Right lobe of liver (tissue), 6 donors: ENCODE results near the gene PTPRM. TPM values are rescaled to one million over a fixed set of nuclear protein-coding genes. Genes with fewer than 3 reads are reported as not detected.

Experiments
- ATAC-seq, 4 donors: fragments of 200-7000 bp; cut with Tn5 transposase; one replicate each; pipeline ENCODE4 v1.9.1; 2020; ENCODE audit warnings: mild to moderate bottlenecking in 4 of 4, moderate library complexity in 4 of 4
- DNase-seq, 3 donors: peaks; one replicate each; pipeline ENCODE4 v3.0.0-alpha.2; 2020
- H3K27ac ChIP-seq, 3 donors: fragments of 200-600 bp; one replicate each; pipeline ENCODE4 v1.8.0; 2022
- H3K27me3 ChIP-seq, 2 donors: fragments of 200-600 bp; one replicate each; pipeline ENCODE4 v1.8.0; 2022
- H3K36me3 ChIP-seq, 4 donors: fragments of 200-600 bp; sonication (generic) in 1 of 4; one replicate each; pipeline versions ENCODE4 v1.5.1 to v1.8.0; 2017 to 2022; ENCODE audit warnings: control low read depth in 1 of 4
- H3K4me1 ChIP-seq, 4 donors: fragments of 200-600 bp; sonication (generic) in 1 of 4; one replicate each; pipeline versions ENCODE4 v1.5.1 to v1.8.0; 2017 to 2022; ENCODE audit warnings: control low read depth in 1 of 4
- H3K4me3 ChIP-seq, 3 donors: fragments of 200-600 bp; one replicate each; pipeline ENCODE4 v1.8.0; 2022
- H3K9me3 ChIP-seq, 4 donors: fragments of 200-600 bp; sonication (generic) in 1 of 4; one replicate each; pipeline versions ENCODE4 v1.5.1 to v1.8.0; 2017 to 2022; ENCODE audit warnings: control low read depth in 1 of 4
- POLR2A ChIP-seq: fragments of 450-650 bp; IDR thresholded peaks from one replicate; pipeline ENCODE4 v1.6.1; 2017; ENCODE audit warnings: antibody characterized with exemption, mild to moderate bottlenecking
- WGBS: methylation state at CpG from one replicate; pipeline ENCODE4 v1.1.6; 2018; ENCODE audit warnings: low coverage, low lambda C conversion rate; ENCODE audit not compliant: insufficient coverage; ENCODE audit errors: missing lambda C conversion rate; 5-methylcytosine and 5-hydroxymethylcytosine counted together
- intact Hi-C, 2 donors: fragments of 100-400 bp; cut with DNase I; formaldehyde crosslinking; loops; one replicate each; pipeline versions ENCODE4 v1.11.2 to v1.14.1; 2022
- total RNA-seq, 6 experiments: library from RNA; depleted of rRNA in 2 of 6; stranded (reverse); fragments of >200 nt in 2 of 6; fragmentation: NEBNext Ultra II Directional in 3 of 6; extraction: Animal tissue kit (Norgen Biotek cat#: 25700) in 3 of 6; gene quantifications; one replicate each; pipeline versions ENCODE4 v1.1.0 to v1.2.4, GENCODE V29; 2016 to 2023
- TF ChIP-seq, protein P1 (sequence below), 4 donors: fragments of 200-600 bp in 3 of 4; fragments of 450-650 bp in 1 of 4; IDR thresholded peaks; one replicate each; pipeline versions ENCODE4 v1.5.1 to v1.8.0; 2016 to 2022; ENCODE audit warnings: antibody characterized with exemption in 4 of 4, mild to moderate bottlenecking in 2 of 4
- donor health status: DM: no; HTN: yes; CAD: no.
- donor health status: DM: no; HTN: no; CAD: no.
- donor health status: DM: no; HTN: no; CAD: no.
- donor health status: DM: no; HTN: yes; CAD: no.
- donor health status: DM: no; HTN: yes; CAD: no.

The PTPRM gene
- total RNA-seq, 6 experiments from 2014 or later, result 15.1 to 45.7 (median 26.5) TPM

GRCh38 chr18:7567474-7568425, 634 bp downstream of the PTPRM start:
- ATAC-seq, result peak; percentile 20 to 41 (median 36)
- no peaks in the 10 kb centered on the region for H3K9me3 ChIP-seq
- peak overlapping the region; percentile 88 to 92 (median 90) for H3K27ac ChIP-seq
- WGBS, result no CpG with 5 or more reads among the region's 109 CpGs
- TF ChIP-seq POLR2A, result no peak
- TF ChIP-seq, protein P1, sequence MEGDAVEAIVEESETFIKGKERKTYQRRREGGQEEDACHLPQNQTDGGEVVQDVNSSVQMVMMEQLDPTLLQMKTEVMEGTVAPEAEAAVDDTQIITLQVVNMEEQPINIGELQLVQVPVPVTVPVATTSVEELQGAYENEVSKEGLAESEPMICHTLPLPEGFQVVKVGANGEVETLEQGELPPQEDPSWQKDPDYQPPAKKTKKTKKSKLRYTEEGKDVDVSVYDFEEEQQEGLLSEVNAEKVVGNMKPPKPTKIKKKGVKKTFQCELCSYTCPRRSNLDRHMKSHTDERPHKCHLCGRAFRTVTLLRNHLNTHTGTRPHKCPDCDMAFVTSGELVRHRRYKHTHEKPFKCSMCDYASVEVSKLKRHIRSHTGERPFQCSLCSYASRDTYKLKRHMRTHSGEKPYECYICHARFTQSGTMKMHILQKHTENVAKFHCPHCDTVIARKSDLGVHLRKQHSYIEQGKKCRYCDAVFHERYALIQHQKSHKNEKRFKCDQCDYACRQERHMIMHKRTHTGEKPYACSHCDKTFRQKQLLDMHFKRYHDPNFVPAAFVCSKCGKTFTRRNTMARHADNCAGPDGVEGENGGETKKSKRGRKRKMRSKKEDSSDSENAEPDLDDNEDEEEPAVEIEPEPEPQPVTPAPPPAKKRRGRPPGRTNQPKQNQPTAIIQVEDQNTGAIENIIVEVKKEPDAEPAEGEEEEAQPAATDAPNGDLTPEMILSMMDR (IDR thresholded peaks at IDR 0.05), result peak in 1 of 4 donors; percentile 5
- DNase-seq, result peak; percentile 53 to 67 (median 63)
- peak overlapping the region; percentile 76 to 86 (median 81) for H3K4me3 ChIP-seq
- intact Hi-C loops, result loop anchor here in 1 of 2 donors (10.0 kb wide), 1 partner anchor 187 kb away; no protein-coding TSS in a partner anchor
- no peaks in the 10 kb centered on the region for H3K27me3 ChIP-seq
- peaks cover 0 to 5% (median 2%) of the 10 kb centered on the region in 4 donors for H3K4me1 ChIP-seq
- no peaks in the 10 kb centered on the region for H3K36me3 ChIP-seq

GRCh38 chr18:7568426-7568825, 1.3 kb downstream of the PTPRM start:
- peaks cover 0 to 5% (median 2%) of the 10 kb centered on the region in 4 donors for H3K4me1 ChIP-seq
- intact Hi-C loops, result loop anchor here in 1 of 2 donors (10.0 kb wide), 1 partner anchor 186 kb away; no protein-coding TSS in a partner anchor
- peak; percentile 3 to 28 (median 14) for ATAC-seq
- H3K9me3 ChIP-seq, result no peaks in the 10 kb centered on the region
- peak overlapping the region; percentile 88 to 92 (median 90) for H3K27ac ChIP-seq
- no peak for TF ChIP-seq POLR2A
- TF ChIP-seq, protein P1 (IDR thresholded peaks at IDR 0.05), result peak in 2 of 4 donors; percentile 17 to 25
- H3K36me3 ChIP-seq, result no peaks in the 10 kb centered on the region
- peak overlapping the region; percentile 76 to 86 (median 81) for H3K4me3 ChIP-seq
- DNase-seq, result peak; percentile 58 to 67 (median 65)
- H3K27me3 ChIP-seq, result no peaks in the 10 kb centered on the region
- 0% methylated on average over 12 of the region's 44 CpGs for WGBS

- intact Hi-C loops, result no loop called here
- WGBS, result 82% methylated on average over 2 of the region's 2 CpGs
- no peaks in the 10 kb centered on the region for H3K27me3 ChIP-seq
- no peaks in the 10 kb centered on the region for H3K9me3 ChIP-seq
- no peaks in the 10 kb centered on the region for H3K36me3 ChIP-seq
- TF ChIP-seq POLR2A, result no peak
- TF ChIP-seq, protein P1 (IDR thresholded peaks at IDR 0.05), result no peak
- ATAC-seq (no peak), DNase-seq (no peak)
- H3K27ac ChIP-seq, result no peak overlapping the region
- no peak overlapping the region for H3K4me3 ChIP-seq
- peaks cover 0 to 6% (median 0%) of the 10 kb centered on the region in 4 donors for H3K4me1 ChIP-seq
These were observed 4.5 kb downstream of the PTPRM start for GRCh38 chr18:7571626-7572025.

GRCh38 chr18:7572822-7573221, 5.7 kb downstream of the PTPRM start:
- 39% methylated on average over 2 of the region's 2 CpGs for WGBS
- H3K27ac ChIP-seq, result no peak overlapping the region
- H3K4me3 ChIP-seq, result no peak overlapping the region
- no peaks in the 10 kb centered on the region for H3K27me3 ChIP-seq
- no peak for TF ChIP-seq POLR2A
- TF ChIP-seq, protein P1 (IDR thresholded peaks at IDR 0.05), result no peak
- intact Hi-C loops, result no loop called here
- ATAC-seq (no peak), DNase-seq (no peak)
- H3K9me3 ChIP-seq, result no peaks in the 10 kb centered on the region
- peaks cover 0 to 6% (median 0%) of the 10 kb centered on the region in 4 donors for H3K4me1 ChIP-seq
- no peaks in the 10 kb centered on the region for H3K36me3 ChIP-seq
